K562 (cell line): ENCODE results near the gene CGB8. TPM values are rescaled to one million over a fixed set of nuclear protein-coding genes. Genes with fewer than 3 reads are reported as not detected.

ENCODE experiments used
- BRD4 ChIP-seq: fragments of 200-600 bp; sonication (generic); IDR thresholded peaks from 2 replicates; pipeline ENCODE4 v1.6.1; 2017; ENCODE audit warnings: inconsistent platforms
- E2F6 ChIP-seq, 2 experiments: IDR thresholded peaks; 2 replicates each; pipeline ENCODE4 v1.6.1; 2011; ENCODE audit warnings: borderline replicate concordance in 1 of 2, control low read depth in 1 of 2, low read depth in 1 of 2, low read length in 1 of 2, mild to moderate bottlenecking in 1 of 2, mixed read lengths in 1 of 2, moderate library complexity in 1 of 2; ENCODE audit not compliant: insufficient read depth in 1 of 2, insufficient read length in 1 of 2, poor library complexity in 1 of 2, severe bottlenecking in 1 of 2; ENCODE audit errors: extremely low read depth in 1 of 2
- HNRNPL ChIP-seq: fragments of 200-400 bp; formaldehyde crosslinking; IDR thresholded peaks from 2 replicates; pipeline ENCODE4 v1.6.1; 2017; ENCODE audit warnings: low read depth, mild to moderate bottlenecking, low read length
- RBM25 ChIP-seq: fragments of 200-400 bp; formaldehyde crosslinking; IDR thresholded peaks from 2 replicates; pipeline ENCODE4 v1.6.1; 2018; ENCODE audit warnings: low read length, low read depth, moderate library complexity; ENCODE audit not compliant: severe bottlenecking
- YY1 ChIP-seq, 3 experiments: IDR thresholded peaks; 2 replicates each; pipeline ENCODE4 v1.6.1; 2011; ENCODE audit warnings: low read length in 2 of 3, mild to moderate bottlenecking in 2 of 3, moderate library complexity in 2 of 3, borderline replicate concordance in 1 of 3, control low read depth in 1 of 3, low read depth in 1 of 3; ENCODE audit not compliant: insufficient read depth in 3 of 3, insufficient replicate concordance in 2 of 3, control insufficient read depth in 1 of 3, insufficient read length in 1 of 3; ENCODE audit errors: extremely low read depth in 1 of 3
- polyA plus RNA-seq, 8 experiments: library from polyadenylated mRNA; depleted of rRNA in 4 of 8; stranded (reverse) in 5 of 8; unstranded in 3 of 8; fragments of >200 nt; fragmentation: Nextera tagmentation in 2 of 8; fragmentation: Illumina TruSeq in 1 of 8; extraction: Ambion mirVana in 2 of 8; extraction: Trizol in 1 of 8; gene quantifications; 2 replicates each; pipeline versions ENCODE4 v1.2.1 to v1.2.3, GENCODE V29; 2011 to 2014; ENCODE audit warnings: inconsistent platforms in 1 of 8, missing spikeins in 1 of 8
- total RNA-seq, 7 experiments: library from RNA; depleted of rRNA in 6 of 7; stranded (reverse); fragments of >200 nt in 6 of 7; fragmentation: Illumina TruSeq in 2 of 7; extraction: Trizol in 2 of 7; gene quantifications; 2 replicates each; pipeline versions ENCODE4 v1.2.1 to v1.2.3, GENCODE V29; 2011 to 2021; ENCODE audit warnings: low replicate concordance in 1 of 7
- TF ChIP-seq, protein P1 (sequence below), 3 experiments: fragments of 200-800 bp in 1 of 3; fragments of 250-450 bp in 1 of 3; fragments of 450-650 bp in 1 of 3; sonication (Bioruptor Pico) in 1 of 3; sonication (Bioruptor generic) in 1 of 3; formaldehyde crosslinking in 1 of 3; IDR thresholded peaks; 2 replicates each; pipeline versions ENCODE4 v1.6.1 to v1.8.0; 2016 to 2022; ENCODE audit warnings: mild to moderate bottlenecking in 2 of 3, missing genetic modification characterization in 2 of 3, missing compliant biosample characterization in 1 of 3, moderate library complexity in 1 of 3
- TF ChIP-seq, protein P2 (sequence below): fragments of 450-650 bp; IDR thresholded peaks from 2 replicates; pipeline ENCODE4 v1.6.1; 2014; ENCODE audit warnings: low read depth, mild to moderate bottlenecking, moderate library complexity, borderline replicate concordance
- TF ChIP-seq, protein P3 (sequence below): fragments of 250-450 bp; sonication (Bioruptor Pico); IDR thresholded peaks from 2 replicates; pipeline ENCODE4 v1.9.0; 2021; ENCODE audit warnings: mild to moderate bottlenecking

The CGB8 gene
- total and polyA plus RNA-seq, 9 of the 15 experiments (the other 6 are each of a cell fraction or from before 2014, with no cell fraction given) = not detected

- TF ChIP-seq E2F6 (IDR thresholded peaks at IDR 0.05; ENCODE audit: borderline replicate concordance in 1 of 2, extremely low read depth in 1 of 2, insufficient read depth in 1 of 2, insufficient read length in 1 of 2, low read depth in 1 of 2, low read length in 1 of 2, poor library complexity in 1 of 2, severe bottlenecking in 1 of 2) (peak; percentile 70 to 71), HNRNPL (peak; percentile 97), BRD4 (peak; percentile 68; the same call in 1 of the 2 replicates), RBM25 (peak; percentile 42), YY1 (IDR thresholded peaks at IDR 0.05; ENCODE audit: borderline replicate concordance in 1 of 3, control insufficient read depth in 1 of 3, extremely low read depth in 1 of 3, insufficient read depth in 3 of 3, insufficient read length in 1 of 3, insufficient replicate concordance in 2 of 3, low read depth in 1 of 3, low read length in 2 of 3) (no peak)
- TF ChIP-seq, protein P1, sequence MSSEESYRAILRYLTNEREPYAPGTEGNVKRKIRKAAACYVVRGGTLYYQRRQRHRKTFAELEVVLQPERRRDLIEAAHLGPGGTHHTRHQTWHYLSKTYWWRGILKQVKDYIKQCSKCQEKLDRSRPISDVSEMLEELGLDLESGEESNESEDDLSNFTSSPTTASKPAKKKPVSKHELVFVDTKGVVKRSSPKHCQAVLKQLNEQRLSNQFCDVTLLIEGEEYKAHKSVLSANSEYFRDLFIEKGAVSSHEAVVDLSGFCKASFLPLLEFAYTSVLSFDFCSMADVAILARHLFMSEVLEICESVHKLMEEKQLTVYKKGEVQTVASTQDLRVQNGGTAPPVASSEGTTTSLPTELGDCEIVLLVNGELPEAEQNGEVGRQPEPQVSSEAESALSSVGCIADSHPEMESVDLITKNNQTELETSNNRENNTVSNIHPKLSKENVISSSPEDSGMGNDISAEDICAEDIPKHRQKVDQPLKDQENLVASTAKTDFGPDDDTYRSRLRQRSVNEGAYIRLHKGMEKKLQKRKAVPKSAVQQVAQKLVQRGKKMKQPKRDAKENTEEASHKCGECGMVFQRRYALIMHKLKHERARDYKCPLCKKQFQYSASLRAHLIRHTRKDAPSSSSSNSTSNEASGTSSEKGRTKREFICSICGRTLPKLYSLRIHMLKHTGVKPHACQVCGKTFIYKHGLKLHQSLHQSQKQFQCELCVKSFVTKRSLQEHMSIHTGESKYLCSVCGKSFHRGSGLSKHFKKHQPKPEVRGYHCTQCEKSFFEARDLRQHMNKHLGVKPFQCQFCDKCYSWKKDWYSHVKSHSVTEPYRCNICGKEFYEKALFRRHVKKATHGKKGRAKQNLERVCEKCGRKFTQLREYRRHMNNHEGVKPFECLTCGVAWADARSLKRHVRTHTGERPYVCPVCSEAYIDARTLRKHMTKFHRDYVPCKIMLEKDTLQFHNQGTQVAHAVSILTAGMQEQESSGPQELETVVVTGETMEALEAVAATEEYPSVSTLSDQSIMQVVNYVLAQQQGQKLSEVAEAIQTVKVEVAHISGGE (CRISPR knock-in tag; IDR thresholded peaks at IDR 0.05) = peak in 1 of 3 experiments; percentile 52; a peak in 1 of 6 replicates
- TF ChIP-seq, protein P2, sequence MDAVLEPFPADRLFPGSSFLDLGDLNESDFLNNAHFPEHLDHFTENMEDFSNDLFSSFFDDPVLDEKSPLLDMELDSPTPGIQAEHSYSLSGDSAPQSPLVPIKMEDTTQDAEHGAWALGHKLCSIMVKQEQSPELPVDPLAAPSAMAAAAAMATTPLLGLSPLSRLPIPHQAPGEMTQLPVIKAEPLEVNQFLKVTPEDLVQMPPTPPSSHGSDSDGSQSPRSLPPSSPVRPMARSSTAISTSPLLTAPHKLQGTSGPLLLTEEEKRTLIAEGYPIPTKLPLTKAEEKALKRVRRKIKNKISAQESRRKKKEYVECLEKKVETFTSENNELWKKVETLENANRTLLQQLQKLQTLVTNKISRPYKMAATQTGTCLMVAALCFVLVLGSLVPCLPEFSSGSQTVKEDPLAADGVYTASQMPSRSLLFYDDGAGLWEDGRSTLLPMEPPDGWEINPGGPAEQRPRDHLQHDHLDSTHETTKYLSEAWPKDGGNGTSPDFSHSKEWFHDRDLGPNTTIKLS = peak; percentile 83
- TF ChIP-seq, protein P3, sequence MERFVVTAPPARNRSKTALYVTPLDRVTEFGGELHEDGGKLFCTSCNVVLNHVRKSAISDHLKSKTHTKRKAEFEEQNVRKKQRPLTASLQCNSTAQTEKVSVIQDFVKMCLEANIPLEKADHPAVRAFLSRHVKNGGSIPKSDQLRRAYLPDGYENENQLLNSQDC (CRISPR knock-in tag) = 0 out of 2 replicates have a peak, but pooled peaks have one; percentile 64
Observed at GRCh38 chr19:49085020-49085867, 36.3 kb upstream of the CGB8 start, which contains the start of gene SNRNP70 (continued).
